ENCODE data around the gene CALR3.

- TF ChIP-seq POLR2A (IDR thresholded peaks at IDR 0.05; ENCODE audit: low read depth) (no peak), CTCF (IDR thresholded peaks at IDR 0.05) (no peak), EP300 (IDR thresholded peaks at IDR 0.05) (no peak)
These were observed 59.8 kb downstream of the CALR3 start for GRCh38 chr19:16435999-16436650.
